ENCODE measurements around the gene HSD11B1L. TPM values are rescaled to one million over a fixed set of nuclear protein-coding genes. Genes with fewer than 3 reads are reported as not detected.

HSD11B1L gene
- total RNA-seq, 1 donor from 2014 or later = 11.8 TPM

- H3K4me3 Mint-ChIP-seq (ENCODE audit: unreplicated experiment) = no peak overlapping the region
- no peak for TF ChIP-seq CTCF (IDR thresholded peaks at IDR 0.05; ENCODE audit: unreplicated experiment)
- H3K9me3 Mint-ChIP-seq (ENCODE audit: unreplicated experiment) = no peaks in the 10 kb centered on the region
- H3K27me3 Mint-ChIP-seq (ENCODE audit: unreplicated experiment) = peaks cover 2% of the 10 kb centered on the region
- H3K4me1 Mint-ChIP-seq (ENCODE audit: unreplicated experiment) = no peaks in the 10 kb centered on the region
- no peak overlapping the region for H3K27ac Mint-ChIP-seq (ENCODE audit: unreplicated experiment)
- DNase-seq (ENCODE audit: low spot score) = no peak
- H3K36me3 Mint-ChIP-seq (ENCODE audit: low read depth, unreplicated experiment) = peaks cover 54% of the 10 kb centered on the region
Measured at GRCh38 chr19:5644037-5644436, 36.8 kb upstream of the HSD11B1L start.

GRCh38 chr19:5645409-5645808 is 35.4 kb upstream of the HSD11B1L start:
- no peak overlapping the region for H3K27ac Mint-ChIP-seq (ENCODE audit: unreplicated experiment)
- H3K4me3 Mint-ChIP-seq (ENCODE audit: unreplicated experiment) = no peak overlapping the region
- DNase-seq (ENCODE audit: low spot score) = no peak
- no peaks in the 10 kb centered on the region for H3K4me1 Mint-ChIP-seq (ENCODE audit: unreplicated experiment)
- H3K9me3 Mint-ChIP-seq (ENCODE audit: unreplicated experiment) = no peaks in the 10 kb centered on the region
- TF ChIP-seq CTCF (IDR thresholded peaks at IDR 0.05; ENCODE audit: unreplicated experiment) = no peak
- peaks cover 2% of the 10 kb centered on the region for H3K27me3 Mint-ChIP-seq (ENCODE audit: unreplicated experiment)
- H3K36me3 Mint-ChIP-seq (ENCODE audit: low read depth, unreplicated experiment) = peaks cover 62% of the 10 kb centered on the region

- peaks cover 2% of the 10 kb centered on the region for H3K27me3 Mint-ChIP-seq (ENCODE audit: unreplicated experiment)
- no peak for DNase-seq (ENCODE audit: low spot score)
- no peaks in the 10 kb centered on the region for H3K4me1 Mint-ChIP-seq (ENCODE audit: unreplicated experiment)
- H3K4me3 Mint-ChIP-seq (ENCODE audit: unreplicated experiment) = peak overlapping the region; percentile 74
- peaks cover 66% of the 10 kb centered on the region for H3K36me3 Mint-ChIP-seq (ENCODE audit: low read depth, unreplicated experiment)
- no peaks in the 10 kb centered on the region for H3K9me3 Mint-ChIP-seq (ENCODE audit: unreplicated experiment)
- no peak for TF ChIP-seq CTCF (IDR thresholded peaks at IDR 0.05; ENCODE audit: unreplicated experiment)
- H3K27ac Mint-ChIP-seq (ENCODE audit: unreplicated experiment) = no peak overlapping the region
Measured at GRCh38 chr19:5646703-5647102, 34.1 kb upstream of the HSD11B1L start.

- no peak overlapping the region for H3K27ac Mint-ChIP-seq (ENCODE audit: unreplicated experiment)
- H3K4me1 Mint-ChIP-seq (ENCODE audit: unreplicated experiment) = no peaks in the 10 kb centered on the region
- no peak overlapping the region for H3K4me3 Mint-ChIP-seq (ENCODE audit: unreplicated experiment)
- H3K36me3 Mint-ChIP-seq (ENCODE audit: low read depth, unreplicated experiment) = peaks cover 73% of the 10 kb centered on the region
- TF ChIP-seq CTCF (IDR thresholded peaks at IDR 0.05; ENCODE audit: unreplicated experiment) = no peak
- H3K9me3 Mint-ChIP-seq (ENCODE audit: unreplicated experiment) = no peaks in the 10 kb centered on the region
- no peak for DNase-seq (ENCODE audit: low spot score)
- peaks cover 2% of the 10 kb centered on the region for H3K27me3 Mint-ChIP-seq (ENCODE audit: unreplicated experiment)
Measured at GRCh38 chr19:5648464-5648863, 32.4 kb upstream of the HSD11B1L start.

GRCh38 chr19:5651361-5651760 is 29.5 kb upstream of the HSD11B1L start:
- H3K4me3 Mint-ChIP-seq (ENCODE audit: unreplicated experiment) = no peak overlapping the region

More at GRCh38 chr19:5651361-5651760, 29.5 kb upstream of the HSD11B1L start:
- DNase-seq (ENCODE audit: low spot score) = no peak
- TF ChIP-seq CTCF (IDR thresholded peaks at IDR 0.05; ENCODE audit: unreplicated experiment) = no peak
- Mint-ChIP-seq H3K4me1 (ENCODE audit: unreplicated experiment) (no peaks in the 10 kb centered on the region), H3K9me3 (ENCODE audit: unreplicated experiment) (no peaks in the 10 kb centered on the region), H3K36me3 (ENCODE audit: low read depth, unreplicated experiment) (peaks cover 62% of the 10 kb centered on the region), H3K27me3 (ENCODE audit: unreplicated experiment) (peaks cover 5% of the 10 kb centered on the region), H3K27ac (ENCODE audit: unreplicated experiment) (no peak overlapping the region)
